Activated CD4-positive, alpha-beta T cell treated with anti-CD3 and anti-CD28 coated beads for 1 hour (primary cell): ENCODE results near the gene ARPC4.
"Not testable (repeated sequence)": the region's sequence is repeated elsewhere in the genome, so short reads cannot be mapped to it uniquely, and the experiment has no call there.

ENCODE experiments used
- DNase-seq: peaks from one replicate; pipeline ENCODE4 v3.0.0-alpha.2; 2020

Gene ARPC4

GRCh38 chr3:9826815-9827573, 34.1 kb downstream of the ARPC4 start:
- DNase-seq = no peak

DNA sequence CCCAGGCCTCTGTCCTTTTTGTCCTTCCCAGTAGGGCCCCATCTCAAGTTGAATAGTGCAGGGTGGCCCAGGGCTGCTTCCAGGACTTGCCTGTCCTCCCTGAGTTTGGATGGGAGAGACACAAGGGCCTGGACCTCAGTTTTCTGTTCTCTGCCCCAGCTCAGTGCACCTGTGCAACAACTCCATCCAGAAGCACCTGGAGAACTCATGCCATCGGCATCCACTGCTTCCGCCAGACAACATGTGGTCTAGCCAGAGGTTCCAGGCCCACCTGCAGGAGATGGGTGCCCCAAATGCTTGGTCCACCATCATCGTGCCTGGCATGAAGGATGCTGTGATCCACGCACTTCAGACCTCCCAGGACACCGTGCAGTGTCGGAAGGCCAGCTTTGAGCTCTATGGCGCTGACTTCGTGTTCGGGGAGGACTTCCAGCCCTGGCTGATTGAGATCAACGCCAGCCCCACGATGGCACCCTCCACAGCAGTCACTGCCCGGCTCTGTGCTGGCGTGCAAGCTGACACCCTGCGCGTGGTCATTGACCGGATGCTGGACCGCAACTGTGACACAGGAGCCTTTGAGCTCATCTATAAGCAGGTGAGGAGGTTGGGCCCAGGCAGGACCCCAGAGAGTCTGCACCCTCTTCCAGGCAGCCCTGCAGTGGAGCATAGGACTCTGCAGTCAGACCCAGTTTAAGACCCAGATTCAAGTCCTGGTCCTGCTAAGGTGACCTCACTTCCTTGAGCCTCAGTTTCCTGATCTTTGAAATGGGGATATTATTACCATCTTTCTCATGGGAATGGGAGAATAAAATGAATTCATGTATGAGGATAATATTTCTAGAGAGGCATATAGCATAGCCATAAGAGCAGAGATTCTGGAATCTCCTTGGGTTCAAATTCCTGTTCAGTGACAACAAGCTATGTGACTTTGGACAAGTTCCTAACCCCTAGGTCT, 36.2 kb downstream of the ARPC4 start:
- DNase-seq = no peak

DNA sequence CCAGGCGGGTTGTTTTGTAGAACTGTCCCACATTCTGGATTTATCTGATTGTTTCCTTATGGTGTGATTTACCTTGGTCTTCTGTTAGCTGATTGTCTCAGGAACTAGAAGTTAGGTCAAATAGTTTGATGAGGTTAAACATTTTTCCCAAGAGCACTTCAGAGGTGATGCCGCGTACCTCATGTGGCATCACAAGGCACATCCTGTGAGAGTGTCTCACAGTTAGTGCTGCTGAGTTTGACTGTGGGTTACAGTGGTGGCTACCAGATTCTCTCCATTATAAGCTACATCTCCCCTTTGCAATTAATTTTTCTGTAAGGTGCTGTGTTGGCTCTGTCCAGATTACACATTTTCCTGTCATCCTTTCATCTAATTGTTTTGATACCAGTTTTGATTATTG, 38.4 kb downstream of the ARPC4 start:
- no peak for DNase-seq

DNA sequence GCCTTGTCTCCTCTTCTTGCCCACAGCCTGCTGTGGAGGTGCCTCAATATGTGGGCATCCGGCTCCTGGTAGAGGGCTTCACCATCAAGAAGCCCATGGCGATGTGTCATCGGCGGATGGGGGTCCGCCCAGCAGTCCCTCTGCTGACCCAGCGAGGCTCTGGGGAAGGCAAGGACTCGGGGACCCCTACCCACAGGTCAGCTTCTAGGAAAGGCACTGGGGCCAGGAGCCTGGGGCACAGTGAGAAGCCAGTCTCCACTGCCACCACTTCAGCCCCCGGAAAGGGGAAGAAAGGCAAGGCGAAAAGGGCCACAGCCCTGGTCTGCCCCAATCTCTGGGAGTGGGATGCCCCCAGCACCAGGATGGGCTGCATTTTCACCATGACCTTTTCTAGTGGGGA, 40.2 kb downstream of the ARPC4 start:
- no peak for DNase-seq

- no peak for DNase-seq
Measured at GRCh38 chr3:9834520-9835380, 41.9 kb downstream of the ARPC4 start.

DNA sequence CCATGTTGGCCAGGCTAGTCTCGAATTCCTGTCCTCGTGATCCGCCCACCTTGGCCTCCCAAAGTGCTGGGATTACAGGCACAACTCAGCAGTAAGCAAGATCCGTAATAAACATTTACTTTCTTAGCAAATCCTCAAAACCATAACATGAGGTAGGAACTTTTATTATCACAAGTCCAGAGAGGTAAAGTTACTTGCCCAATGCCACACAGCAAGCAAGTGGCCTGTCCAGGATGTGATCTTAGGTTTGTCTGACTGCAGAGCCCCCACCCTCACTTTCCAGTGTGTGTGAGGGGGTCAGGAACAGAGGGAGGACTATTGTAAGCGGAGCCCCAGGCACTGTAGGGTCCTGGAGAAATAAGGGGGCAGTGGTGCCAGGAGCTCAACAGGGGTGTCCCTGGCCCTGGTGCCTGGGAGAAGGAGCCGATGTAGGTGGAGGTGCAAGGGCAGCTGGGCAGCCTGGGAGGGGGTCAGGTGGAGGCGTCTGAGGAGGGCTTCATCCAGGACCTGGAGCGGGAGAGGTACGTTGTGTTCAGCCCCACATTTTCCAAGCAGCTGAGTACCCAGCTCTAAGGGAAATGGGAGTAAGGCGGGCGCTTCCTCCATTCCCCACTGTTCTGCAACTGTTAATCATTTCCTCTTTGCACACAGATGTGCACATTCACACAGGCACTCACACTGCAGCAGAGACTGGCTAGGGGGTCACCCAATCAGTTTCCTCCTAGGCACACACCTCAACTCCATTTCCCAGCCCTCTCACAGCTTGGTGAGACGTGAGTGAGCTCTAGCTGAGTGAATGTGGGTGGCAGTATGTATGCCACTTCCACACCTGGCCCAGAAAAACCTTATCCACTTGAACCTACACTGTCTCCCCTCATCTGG, 45.1 kb downstream of the ARPC4 start:
- no peak for DNase-seq

- DNase-seq = no peak
Measured at GRCh38 chr3:9838856-9839255, 46.0 kb downstream of the ARPC4 start.

DNA sequence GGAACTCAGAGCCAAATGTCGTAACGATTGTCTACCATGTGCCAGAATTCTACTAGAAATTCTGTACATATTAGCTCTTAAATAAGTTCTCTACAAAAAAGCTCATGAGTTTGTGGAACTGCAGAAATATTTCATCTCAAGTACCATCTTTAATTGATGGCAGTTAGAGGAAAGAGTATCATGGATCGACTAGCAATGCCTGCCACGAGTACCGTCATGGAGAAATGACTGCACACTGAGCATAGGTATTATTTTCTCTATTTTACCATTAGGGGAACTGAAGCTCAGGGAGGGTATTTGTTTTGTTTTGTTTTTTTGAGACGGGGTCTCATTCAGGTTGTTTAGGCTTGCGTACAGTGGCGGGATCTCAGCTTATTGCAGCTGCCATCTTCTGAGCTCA, 48.1 kb downstream of the ARPC4 start:
- no peak for DNase-seq

GRCh38 chr3:9843715-9844438, 51.0 kb downstream of the ARPC4 start, which contains the start of gene RPUSD3:
RPUSD3 (minus strand) TSS chr3:9844008; CDS start chr3:9843990, 18 bp downstream.
- DNase-seq = peak; percentile 93

DNA sequence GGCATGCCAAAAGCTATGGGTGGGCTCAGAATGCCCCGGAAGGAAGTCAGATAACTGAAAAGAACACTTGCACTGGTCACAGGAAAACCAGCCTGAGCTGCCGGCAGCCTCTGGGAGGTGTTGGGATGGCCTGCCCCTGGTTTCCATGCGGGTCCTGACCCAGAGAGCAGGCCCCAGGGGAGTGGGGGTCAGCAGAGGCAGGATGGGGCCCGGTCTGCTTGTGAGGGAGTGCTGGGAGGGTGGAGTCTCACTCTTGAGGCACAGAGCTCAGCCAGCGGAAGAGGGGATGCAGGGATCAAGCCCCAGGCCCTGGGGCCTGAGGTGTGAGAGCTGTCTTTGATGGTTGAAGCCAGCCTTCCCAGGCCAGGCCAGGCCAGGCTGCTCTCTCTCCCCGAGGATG, 53.3 kb downstream of the ARPC4 start:
- DNase-seq = no peak

- no peak for DNase-seq
Measured at GRCh38 chr3:9846931-9847488, 54.1 kb downstream of the ARPC4 start.

DNA sequence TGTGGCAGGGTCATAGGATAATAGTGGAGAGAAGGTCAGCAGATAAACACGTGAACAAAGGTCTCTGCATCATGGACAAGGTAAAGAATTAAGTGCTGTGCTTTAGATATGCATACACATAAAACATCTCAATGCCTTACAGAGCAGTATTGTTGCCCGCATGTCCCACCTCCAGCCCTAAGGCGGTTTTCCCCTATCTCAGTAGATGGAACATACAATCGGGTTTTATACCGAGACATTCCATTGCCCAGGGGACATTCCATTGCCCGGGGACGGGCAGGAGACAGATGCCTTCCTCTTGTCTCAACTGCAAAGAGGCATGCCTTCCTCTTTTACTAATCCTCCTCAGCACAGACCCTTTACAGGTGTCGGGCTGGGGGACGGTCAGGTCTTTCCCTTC, 55.0 kb downstream of the ARPC4 start:
- DNase-seq = not testable (repeated sequence)

DNA sequence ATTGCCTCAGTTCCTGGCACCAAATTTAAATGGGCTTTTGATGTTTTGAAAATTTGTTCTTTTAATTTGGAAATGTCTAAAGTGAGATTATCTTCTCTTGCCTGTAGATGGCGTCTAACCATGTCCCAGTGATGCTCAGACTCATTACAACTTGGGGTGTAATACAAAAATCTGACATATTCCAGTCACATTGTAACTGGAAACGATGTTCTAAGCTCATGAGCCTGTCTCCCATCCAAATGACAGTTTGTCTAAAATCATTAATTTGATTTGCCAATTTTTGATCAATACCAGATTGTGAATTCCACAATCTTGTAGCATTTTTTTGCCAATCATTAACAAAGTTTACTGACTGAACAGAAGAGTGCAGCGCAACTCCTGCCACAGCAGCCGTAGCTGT, 56.0 kb downstream of the ARPC4 start:
- DNase-seq = not testable (repeated sequence)

DNA sequence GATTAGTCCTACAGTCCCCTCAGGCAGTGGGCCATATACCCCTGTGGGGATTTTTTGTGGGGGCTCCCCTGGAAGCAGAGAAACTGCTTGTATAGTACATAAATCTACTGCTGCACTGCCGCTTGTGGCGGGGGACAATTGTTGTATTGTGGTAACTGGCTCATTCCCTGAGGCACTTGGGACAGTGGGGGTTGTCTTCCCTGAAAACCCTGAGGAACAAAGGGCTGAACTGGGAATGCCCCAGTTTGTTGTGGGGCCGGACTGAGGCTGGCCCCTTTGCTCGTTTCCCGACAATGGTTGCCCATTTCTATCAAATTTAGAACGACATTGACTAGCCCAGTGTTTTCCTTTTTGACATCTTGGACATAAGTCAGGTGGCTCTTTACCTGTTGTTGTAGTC, 58.5 kb downstream of the ARPC4 start:
- not testable (repeated sequence) for DNase-seq

GRCh38 chr3:9851926-9852325, 59.0 kb downstream of the ARPC4 start:
- not testable (repeated sequence) for DNase-seq

GRCh38 chr3:9852528-9852927, 59.6 kb downstream of the ARPC4 start:
- no peak for DNase-seq

DNA sequence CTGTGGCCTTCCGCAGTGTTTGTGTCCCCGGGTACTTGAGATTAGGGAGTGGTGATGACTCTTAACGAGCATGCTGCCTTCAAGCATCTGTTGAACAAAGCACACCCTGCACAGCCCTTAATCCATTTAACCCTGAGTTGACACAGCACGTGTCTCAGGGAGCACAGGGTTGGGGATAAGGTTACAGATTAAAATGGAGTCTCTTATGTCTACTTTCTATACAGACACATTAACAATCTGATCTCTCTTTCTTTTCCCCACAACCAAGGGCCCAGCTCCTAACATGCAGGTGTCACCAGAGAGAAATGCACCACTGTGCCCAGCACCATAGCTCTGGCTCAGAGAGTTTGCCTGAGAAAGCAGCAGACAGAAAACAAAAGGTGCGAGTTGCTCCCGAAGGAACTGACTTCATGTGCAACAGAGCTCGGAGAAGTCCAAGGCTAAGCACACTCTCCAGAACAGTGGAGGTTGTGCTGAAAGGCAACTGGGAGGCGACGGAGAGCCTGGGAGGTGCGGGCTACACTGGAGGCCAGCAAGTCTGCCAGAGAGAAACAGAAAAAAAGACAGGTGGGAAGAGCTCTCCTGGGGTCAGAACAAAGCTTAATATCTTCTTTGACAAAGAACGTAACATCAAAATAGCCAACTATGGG, 61.5 kb downstream of the ARPC4 start:
- DNase-seq = not testable (repeated sequence)

DNA sequence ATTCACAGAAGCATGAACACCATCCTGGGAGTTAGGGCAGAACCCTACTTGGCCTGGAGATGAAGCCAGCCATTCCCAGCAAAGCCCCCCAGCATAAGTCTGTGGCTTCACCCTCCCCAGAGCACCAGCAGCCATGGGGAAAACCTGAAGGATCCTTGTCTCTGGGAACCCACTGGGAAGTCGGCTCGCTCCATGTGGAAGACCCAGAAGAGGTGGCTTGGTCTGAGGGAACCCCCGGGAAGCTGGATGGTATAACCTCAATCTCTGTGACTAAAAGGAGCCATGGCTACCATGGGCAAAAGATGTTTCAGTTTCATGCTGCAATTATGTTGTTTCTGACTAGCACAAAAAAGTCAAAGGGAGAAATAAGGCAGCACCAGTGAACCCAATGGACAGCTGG, 62.7 kb downstream of the ARPC4 start:
- no peak for DNase-seq
